Measurements from ENCODE around the gene GALNT17.
"Not testable (repeated sequence)": the region's sequence is repeated elsewhere in the genome, so short reads cannot be mapped to it uniquely, and the experiment has no call there.

The GALNT17 gene

DNA sequence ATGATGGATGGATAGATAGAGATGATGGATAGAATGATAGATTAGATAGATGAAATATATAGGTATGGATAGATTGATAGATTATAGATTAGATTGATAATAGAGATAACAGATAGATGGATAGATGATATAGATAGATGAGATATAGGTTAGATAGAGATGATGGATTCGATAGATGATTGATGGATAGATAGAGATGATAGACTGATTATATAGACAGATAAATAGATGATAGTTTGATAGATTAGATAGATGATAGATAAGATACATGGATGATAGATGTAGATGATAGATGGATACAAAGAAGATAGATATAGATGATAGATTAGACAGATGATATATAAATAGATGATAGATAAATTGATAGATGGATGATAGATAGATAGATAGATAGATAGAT is 448.1 kb downstream of the GALNT17 start:
- DNase-seq: no peak

GRCh38 chr7:71584256-71584655 is 452.3 kb downstream of the GALNT17 start:
- DNase-seq: no peak

- no peak for DNase-seq
Measured at GRCh38 chr7:71591876-71592275, 459.9 kb downstream of the GALNT17 start.

DNA sequence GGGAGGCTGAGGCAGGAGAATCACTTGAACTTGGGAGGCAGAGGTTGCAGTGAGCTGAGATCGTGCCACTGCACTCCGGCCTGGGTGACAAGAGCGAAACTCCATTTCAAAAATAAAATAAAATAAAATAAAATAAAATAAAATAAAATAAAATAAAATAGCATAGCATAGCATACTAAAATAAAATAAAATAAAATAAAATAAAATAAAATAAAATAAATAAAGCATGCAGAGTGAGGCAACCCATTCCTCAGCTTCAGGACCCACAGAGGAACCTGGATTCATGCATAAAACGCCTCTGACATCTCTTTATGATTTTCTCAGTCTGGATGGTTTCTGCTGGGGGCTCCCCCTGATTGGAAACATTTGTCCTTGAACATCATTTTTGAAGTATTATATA is 460.4 kb downstream of the GALNT17 start:
- not testable (repeated sequence) for DNase-seq

- DNase-seq: no peak
Measured at GRCh38 chr7:71594736-71595135, 462.8 kb downstream of the GALNT17 start.

DNA sequence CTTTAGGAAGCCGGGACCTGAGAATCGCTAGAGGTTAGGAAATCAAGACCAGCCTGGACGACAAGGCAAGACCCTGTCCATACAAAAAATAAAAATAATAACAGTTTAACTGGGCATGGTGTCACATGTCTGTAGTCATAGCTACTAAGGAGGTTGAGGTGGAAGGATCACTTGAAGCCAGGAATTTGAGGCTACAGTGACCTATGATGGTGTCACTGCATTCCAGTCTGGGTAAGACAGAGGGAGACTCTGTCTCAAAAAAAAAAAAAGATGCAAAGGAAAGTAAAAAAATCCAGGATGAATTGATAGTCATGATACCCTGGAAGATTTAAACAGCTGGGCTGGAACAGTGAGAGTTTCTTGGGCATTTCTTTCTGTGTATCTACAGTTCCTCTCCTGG is 463.2 kb downstream of the GALNT17 start:
- DNase-seq: no peak

DNA sequence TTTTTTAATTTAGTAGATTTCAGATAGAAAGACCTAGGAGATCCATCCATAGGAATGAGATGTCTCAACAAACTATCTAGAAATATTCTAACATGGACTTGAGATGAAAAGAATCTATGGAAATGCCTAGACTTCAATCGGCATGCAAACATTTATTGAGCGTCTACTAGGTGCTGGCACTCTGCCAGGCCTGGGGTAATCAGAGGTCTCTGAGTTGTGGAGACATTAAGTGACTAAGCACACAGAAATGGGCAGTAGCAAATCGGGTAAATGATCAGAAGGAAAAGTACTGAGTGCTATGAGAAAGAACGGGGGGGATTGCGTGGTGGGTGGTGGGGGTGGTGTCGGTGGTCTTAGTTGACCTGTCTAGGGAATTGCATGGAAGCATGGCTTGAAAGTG is 466.6 kb downstream of the GALNT17 start:
- DNase-seq: no peak

DNA sequence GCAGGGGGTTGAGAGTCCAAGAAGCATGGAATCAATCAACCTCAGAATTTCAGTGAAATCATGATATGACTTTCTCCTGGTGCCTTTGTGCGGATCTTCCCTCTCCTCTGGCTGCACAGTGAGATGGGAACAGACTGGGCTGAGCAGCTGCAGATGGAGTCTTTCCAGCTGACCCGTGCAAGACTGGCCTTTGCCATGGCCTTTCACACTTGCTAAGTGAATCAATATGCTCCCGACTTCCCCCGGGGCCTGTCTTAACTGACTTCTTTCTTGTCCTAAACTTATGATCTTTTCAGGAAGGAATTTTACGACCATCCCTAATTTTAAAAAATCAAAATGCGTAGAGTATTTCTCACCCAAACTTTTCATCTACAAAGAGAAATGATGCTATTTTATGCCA is 469.9 kb downstream of the GALNT17 start:
- DNase-seq: no peak

DNA sequence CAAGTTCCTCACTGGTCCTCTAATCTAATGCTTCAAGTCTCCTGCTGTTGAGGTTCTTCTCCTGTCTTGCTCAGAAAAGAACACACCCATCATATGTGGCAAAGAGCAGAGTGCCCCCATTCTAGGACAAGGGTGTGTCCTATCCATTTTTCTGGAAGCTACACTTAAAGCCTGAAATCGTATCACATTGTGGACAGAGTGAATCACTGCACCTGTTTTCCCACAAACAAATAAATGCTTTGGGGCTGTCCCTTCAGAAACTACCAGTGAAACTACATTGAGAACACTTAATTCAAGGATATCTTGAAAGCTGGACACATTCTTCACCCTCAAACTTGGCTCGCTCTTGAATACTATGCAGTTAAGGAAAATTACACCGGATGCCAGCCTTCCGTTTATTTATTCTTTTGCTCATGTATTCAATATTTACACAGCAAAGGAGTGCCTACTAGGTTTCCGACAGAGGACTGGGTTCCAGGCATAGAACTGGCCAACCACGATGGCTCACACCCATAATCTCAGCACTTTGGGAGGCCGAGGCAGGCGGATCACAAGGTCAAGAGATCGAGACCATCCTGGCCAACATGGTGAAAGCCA is 473.0 kb downstream of the GALNT17 start:
- DNase-seq: peak; percentile 49

GRCh38 chr7:71611986-71612385 is 480.0 kb downstream of the GALNT17 start:
- DNase-seq: no peak

DNA sequence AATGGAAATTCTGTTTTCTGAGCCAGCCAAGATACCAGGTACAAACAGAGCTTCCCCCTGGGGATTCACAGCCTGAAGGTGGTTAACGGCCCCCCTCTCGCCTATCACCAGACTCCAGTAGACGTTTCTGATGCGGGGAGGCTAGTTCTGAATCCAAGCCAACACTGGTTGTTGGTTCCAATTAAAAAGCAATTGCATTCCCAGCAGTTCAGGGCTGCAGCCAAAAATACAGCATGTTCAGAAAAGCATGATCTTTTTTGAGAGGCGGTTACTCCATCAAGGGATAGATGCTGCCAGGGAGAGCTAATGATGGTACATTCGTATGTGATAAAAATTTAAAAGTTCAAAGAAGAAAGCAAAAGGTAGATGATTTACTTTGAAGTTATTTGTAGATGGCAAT is 481.0 kb downstream of the GALNT17 start:
- peak; percentile 32 for DNase-seq

DNA sequence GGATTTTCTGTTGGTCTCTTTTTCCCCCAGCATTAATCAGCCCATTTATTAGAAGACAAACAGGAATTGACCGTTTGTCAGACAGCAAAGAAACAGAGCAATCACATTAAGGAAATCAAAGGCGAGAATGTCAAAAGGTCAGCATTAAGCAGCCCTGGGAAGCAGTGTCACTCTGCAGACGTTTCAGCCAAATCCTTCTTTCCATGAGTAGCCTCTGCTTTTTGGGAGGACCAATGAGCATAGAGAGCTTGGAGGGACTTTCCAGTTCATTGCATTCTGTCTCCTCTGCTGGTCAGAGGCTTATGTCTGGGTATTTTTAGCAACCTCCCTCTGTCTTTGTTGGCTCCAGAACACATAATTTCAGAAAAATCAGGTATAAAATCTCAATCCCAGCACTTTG is 481.4 kb downstream of the GALNT17 start:
- DNase-seq: no peak

DNA sequence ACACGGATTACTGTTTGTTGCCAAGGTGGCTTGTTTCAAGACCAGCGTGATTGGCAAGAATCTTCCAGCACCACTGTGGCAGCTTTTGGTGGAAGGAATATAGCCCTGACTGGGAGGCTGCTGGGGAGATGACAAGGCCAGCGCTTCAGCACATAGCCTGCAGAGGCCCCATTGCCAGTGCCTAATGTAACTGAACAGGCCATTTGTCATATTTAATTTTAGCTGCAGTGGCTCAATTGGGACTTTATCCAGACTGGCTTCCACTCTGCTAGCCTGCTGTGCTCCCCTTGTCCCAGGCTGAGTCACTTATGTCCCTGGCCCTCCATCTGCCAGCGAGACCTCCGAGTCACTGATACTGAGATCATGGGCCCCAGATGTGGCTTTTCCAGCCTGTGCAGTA is 483.1 kb downstream of the GALNT17 start:
- DNase-seq: peak; percentile 12

GRCh38 chr7:71616217-71616616 is 484.3 kb downstream of the GALNT17 start:
- no peak for DNase-seq

DNA sequence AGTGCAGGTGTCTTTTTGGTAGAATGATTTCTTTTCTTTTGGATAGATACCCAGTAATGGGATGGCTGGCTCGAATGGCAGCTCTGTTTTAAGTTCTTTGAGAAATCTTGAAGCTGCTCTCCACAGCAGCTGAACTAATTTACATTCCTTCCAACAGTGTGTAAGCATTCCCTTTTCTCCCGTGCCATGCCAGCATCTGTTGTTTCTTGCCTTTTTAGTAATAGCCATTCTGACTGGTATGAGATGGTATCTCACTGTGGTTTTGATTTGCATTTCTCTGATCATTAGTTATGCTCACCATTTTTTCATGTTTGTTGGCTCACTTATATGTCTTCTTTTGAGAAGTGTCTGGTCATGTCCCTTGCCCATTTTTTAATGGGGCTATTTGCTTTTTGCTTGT is 486.3 kb downstream of the GALNT17 start:
- DNase-seq: no peak

- DNase-seq: no peak
Measured at GRCh38 chr7:71625545-71625944, 493.6 kb downstream of the GALNT17 start.

GRCh38 chr7:71626206-71626605 is 494.3 kb downstream of the GALNT17 start:
- no peak for DNase-seq

GRCh38 chr7:71627651-71628050 is 495.7 kb downstream of the GALNT17 start:
- DNase-seq: no peak

DNA sequence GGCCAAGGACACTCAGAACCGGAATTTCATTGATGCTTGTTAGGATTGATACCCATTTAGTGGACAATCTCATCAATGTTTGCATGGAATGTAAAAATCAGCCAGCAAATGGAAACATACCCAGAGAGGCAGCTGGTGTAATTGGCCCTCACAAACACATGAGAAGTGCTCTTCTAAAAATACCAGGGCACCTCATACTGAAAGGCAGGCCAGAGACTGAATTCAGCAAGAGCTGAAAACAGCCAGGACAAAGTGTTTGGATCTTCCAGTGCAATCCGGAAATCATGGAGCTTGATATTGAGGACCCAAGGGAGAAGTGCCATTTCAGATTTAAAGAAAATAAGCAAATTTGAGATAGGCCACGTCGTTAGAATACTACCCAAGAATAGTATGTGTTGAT is 498.6 kb downstream of the GALNT17 start:
- no peak for DNase-seq

DNA sequence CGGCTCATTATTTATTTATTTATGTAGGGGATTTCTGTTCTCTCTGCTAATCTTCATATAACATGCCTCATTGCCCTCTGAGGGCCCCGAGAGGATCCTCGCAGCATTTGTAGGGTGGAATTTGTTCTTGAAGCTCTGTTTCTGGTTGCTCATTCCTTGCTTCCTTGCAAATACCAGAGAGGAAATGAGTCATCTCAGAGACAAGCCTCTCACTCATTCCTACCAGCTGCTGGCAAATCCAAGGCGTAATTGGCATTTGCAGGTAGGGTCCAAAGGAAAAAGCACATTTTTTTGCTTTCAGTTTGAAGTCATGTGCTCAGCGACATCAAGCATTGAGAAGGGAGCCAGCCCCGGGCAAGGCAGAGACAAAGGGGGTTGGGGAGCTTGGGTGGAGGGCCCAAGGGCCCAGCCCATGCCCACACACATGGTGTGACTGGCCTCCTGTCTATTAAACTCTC is 501.6 kb downstream of the GALNT17 start:
- peak; percentile 37 for DNase-seq

GRCh38 chr7:71635849-71636248 is 503.9 kb downstream of the GALNT17 start:
- DNase-seq: not testable (repeated sequence)

DNA sequence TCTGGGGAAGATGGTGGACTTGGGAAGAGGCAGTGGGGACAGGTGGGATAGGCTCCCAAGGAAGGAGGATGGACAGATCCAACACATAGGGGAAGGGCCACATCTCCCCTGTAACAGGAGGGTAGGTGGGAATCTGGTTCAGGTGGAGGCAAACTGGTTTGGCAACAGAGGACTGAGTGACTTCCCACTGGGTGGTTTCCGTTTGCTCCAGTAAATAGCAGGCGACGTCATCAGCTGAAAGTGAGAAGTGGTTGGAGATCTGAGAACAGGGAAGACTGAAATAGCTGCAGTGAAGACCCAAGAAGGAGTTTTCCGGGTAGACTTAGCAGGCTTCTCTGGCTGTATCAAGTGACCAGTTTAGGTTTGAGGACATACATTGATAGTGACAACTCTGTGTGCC is 504.4 kb downstream of the GALNT17 start:
- DNase-seq: peak; percentile 34

GRCh38 chr7:71637578-71637977 is 505.6 kb downstream of the GALNT17 start:
- no peak for DNase-seq

- DNase-seq: no peak
Measured at GRCh38 chr7:71638108-71638507, 506.2 kb downstream of the GALNT17 start.

- DNase-seq: no peak
Measured at GRCh38 chr7:71639382-71640085, 507.6 kb downstream of the GALNT17 start.

All from NCI-H69 (cell line).